Tibial artery (tissue), 4 donors: ENCODE measurements around the gene ERGIC1.

Experiments used
- DNase-seq, 2 donors: peaks; one replicate each; pipeline ENCODE4 v3.0.0-alpha.2; 2019
- H3K27ac ChIP-seq, 2 donors: fragments of 200-600 bp; sonication (generic) in 1 of 2; 1 replicate in 1 of 2; 2 replicates in 1 of 2; pipeline ENCODE4 v1.5.1; 2018 to 2019; ENCODE audit warnings: mild to moderate bottlenecking in 1 of 2
- H3K27me3 ChIP-seq, 2 donors: fragments of 200-600 bp; sonication (generic) in 1 of 2; one replicate each; pipeline versions ENCODE4 v1.5.1 to v1.6.0; 2016 to 2019
- H3K36me3 ChIP-seq, 3 donors: fragments of 200-600 bp; sonication (generic) in 2 of 3; one replicate each; pipeline ENCODE4 v1.5.1; 2016 to 2019; ENCODE audit warnings: mild to moderate bottlenecking in 2 of 3
- H3K4me1 ChIP-seq, 4 donors: fragments of 200-600 bp; sonication (generic) in 2 of 4; 1 replicate in 3 of 4; 2 replicates in 1 of 4; pipeline ENCODE4 v1.5.1; 2016 to 2019
- H3K4me3 ChIP-seq, 2 donors: fragments of 200-600 bp; sonication (generic) in 1 of 2; 1 replicate in 1 of 2; 2 replicates in 1 of 2; pipeline ENCODE4 v1.5.1; 2018 to 2019; ENCODE audit warnings: mild to moderate bottlenecking in 2 of 2
- H3K9me3 ChIP-seq, 3 donors: fragments of 200-600 bp; sonication (generic) in 1 of 3; one replicate each; pipeline ENCODE4 v1.5.1; 2016 to 2019
- intact Hi-C: fragments of 100-400 bp; cut with DNase I; formaldehyde crosslinking; loops from one replicate; pipeline ENCODE4 v1.15.0; 2023; ENCODE audit warnings: low total_unique reads
- TF ChIP-seq, protein P1 (sequence below), 2 experiments: fragments of 200-600 bp in 1 of 2; fragments of 450-650 bp in 1 of 2; IDR thresholded peaks; one replicate each; pipeline ENCODE4 v1.5.1; 2017 to 2019; ENCODE audit warnings: antibody characterized with exemption in 2 of 2, mild to moderate bottlenecking in 1 of 2, moderate library complexity in 1 of 2

ERGIC1 gene

DNA sequence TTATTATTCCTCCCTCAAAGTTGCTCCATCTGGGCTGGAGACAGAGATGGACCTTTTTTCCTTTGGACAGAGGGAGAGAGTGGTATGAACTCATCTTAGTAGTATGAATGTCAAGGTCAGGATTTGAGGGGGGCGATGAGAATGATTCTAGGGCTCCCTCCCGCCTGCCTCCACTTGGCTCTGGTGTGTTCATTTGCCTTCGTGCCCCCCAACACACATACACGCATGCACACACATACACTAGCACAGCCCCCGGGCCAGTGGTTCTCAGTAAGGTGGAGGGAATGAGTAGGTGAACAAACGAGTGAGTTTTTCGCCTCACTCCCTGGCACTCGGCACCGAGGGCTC is 44.5 kb downstream of the ERGIC1 start:
- H3K4me3 ChIP-seq: peak overlapping the region; percentile 27 to 41
- H3K4me1 ChIP-seq: peaks cover 5 to 86% (median 44%) of the 10 kb centered on the region in 4 donors

DNA sequence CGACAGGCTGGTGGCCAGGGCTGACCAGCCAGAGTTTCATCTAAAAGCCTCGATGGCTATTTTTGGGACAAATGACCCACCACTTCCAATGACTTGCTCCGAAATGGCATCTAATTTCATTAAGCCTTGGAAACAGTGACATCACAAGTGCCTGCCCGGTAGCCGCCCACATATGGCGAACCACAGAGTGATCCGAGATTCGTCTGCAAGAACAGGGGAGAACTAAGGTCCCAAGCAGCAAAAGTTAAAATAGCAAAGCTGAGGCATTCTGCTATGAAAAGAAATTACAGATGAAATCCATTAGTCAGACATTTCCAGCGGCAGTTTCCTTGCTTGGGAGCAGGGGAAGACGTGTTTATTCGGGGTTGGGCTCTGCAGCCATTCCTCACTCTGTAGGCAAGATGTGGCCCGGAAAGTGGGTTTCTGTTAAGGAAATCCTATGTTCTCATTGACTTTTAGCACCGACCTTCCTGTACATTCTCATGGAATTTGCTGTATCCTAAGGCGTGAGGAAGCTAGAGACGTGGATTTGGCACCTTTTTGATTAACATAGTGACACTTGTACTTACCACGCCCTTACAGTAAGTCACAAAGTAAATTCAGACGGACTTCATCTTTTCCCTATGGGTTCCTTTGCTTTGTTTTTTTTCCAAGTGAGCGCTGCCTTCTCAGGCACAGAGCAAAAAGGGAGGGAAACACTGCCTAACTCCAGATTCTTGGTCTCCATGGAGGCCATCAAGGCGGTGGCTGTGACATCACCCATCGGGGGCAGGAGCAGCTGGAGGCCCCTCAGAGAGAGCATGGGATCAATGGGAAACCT is 45.1 kb downstream of the ERGIC1 start:
- H3K4me3 ChIP-seq: peak overlapping the region; percentile 27 to 41
- H3K9me3 ChIP-seq: peaks cover 0 to 4% (median 0%) of the 10 kb centered on the region in 3 donors
- TF ChIP-seq, protein P1, sequence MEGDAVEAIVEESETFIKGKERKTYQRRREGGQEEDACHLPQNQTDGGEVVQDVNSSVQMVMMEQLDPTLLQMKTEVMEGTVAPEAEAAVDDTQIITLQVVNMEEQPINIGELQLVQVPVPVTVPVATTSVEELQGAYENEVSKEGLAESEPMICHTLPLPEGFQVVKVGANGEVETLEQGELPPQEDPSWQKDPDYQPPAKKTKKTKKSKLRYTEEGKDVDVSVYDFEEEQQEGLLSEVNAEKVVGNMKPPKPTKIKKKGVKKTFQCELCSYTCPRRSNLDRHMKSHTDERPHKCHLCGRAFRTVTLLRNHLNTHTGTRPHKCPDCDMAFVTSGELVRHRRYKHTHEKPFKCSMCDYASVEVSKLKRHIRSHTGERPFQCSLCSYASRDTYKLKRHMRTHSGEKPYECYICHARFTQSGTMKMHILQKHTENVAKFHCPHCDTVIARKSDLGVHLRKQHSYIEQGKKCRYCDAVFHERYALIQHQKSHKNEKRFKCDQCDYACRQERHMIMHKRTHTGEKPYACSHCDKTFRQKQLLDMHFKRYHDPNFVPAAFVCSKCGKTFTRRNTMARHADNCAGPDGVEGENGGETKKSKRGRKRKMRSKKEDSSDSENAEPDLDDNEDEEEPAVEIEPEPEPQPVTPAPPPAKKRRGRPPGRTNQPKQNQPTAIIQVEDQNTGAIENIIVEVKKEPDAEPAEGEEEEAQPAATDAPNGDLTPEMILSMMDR (IDR thresholded peaks at IDR 0.05): no peak
- peak; percentile 62 to 87 for DNase-seq
- H3K27ac ChIP-seq: peak overlapping the region; percentile 91 to 96
- intact Hi-C loops: no loop called here
- H3K27me3 ChIP-seq: no peaks in the 10 kb centered on the region
- peaks cover 0 to 7% (median 5%) of the 10 kb centered on the region in 3 donors for H3K36me3 ChIP-seq
- H3K4me1 ChIP-seq: peaks cover 5 to 82% (median 39%) of the 10 kb centered on the region in 4 donors

More for the DNA sequence above, 44.5 kb downstream of the ERGIC1 start:
- Histone ChIP-seq H3K27me3 (no peaks in the 10 kb centered on the region), H3K9me3 (peaks cover 0 to 2% (median 0%) of the 10 kb centered on the region in 3 donors), H3K36me3 (peaks cover 0 to 5% (median 3%) of the 10 kb centered on the region in 3 donors), H3K27ac (peak overlapping the region; percentile 91 to 96)
- DNase-seq: no peak
- TF ChIP-seq, protein P1 (IDR thresholded peaks at IDR 0.05): no peak
- intact Hi-C loops: no loop called here

DNA sequence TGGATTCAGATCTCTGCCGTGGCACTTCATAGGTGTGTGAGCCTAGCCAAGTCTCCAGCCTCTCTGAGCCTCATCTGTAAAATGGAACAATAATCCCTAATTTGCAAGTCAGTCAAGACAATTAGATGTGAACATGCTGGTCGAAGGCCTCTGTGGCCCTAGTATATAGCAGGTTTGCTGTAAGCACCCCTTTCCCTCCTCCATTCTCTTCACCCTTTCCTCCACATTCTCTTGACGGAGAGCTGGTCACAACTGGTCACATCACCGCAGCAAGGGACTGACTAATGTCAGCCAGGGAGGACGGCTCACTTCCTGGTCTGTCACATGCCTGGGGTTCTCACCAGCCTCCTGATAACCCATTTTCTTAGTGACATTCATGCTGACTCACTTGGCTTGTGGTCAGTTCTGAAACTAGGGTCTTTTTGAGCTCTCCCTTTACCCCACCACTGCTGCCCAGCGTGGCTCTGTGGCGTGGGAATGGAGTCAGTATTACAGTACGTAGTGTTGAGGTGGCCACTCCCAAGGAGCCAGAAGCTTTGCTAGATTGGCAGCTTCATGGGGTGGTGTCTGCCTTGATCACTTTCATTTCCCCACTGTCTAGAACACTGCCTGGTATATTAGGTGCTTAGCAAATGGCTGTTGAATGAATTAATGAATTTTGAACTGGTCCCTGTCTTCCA is 47.8 kb downstream of the ERGIC1 start:
- peak in 1 of 2 donors; percentile 34 for DNase-seq
- Histone ChIP-seq H3K9me3 (peaks cover 0 to 4% (median 0%) of the 10 kb centered on the region in 3 donors), H3K36me3 (peaks cover 0 to 7% (median 5%) of the 10 kb centered on the region in 3 donors), H3K4me1 (peaks cover 5 to 82% (median 36%) of the 10 kb centered on the region in 4 donors), H3K27ac (peak overlapping the region; percentile 91 to 96), H3K27me3 (no peaks in the 10 kb centered on the region), H3K4me3 (no peak overlapping the region)
- intact Hi-C loops: no loop called here
- TF ChIP-seq, protein P1 (IDR thresholded peaks at IDR 0.05): no peak

DNA sequence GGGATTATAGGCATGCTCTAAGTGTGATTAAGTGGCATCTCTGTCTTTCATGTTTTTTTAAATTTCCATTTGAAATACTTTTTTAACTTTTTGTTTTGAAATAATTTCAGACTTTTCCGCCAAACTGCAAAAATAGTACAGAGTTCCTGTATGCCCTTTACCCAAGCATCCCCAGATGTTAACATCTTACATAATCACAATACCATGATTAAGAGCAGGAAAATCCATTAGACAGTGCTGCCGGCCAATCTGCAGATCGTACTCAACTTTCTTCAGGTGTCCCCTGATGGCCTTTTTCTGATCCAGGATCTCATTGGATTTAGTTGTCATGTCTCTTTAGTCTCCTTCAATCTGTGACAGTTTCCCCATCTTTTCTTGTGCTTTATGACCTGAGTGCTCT is 49.0 kb downstream of the ERGIC1 start:
- Histone ChIP-seq H3K9me3 (peaks cover 0 to 4% (median 0%) of the 10 kb centered on the region in 3 donors), H3K27ac (peak overlapping the region; percentile 91 to 96), H3K4me1 (peaks cover 5 to 87% (median 37%) of the 10 kb centered on the region in 4 donors), H3K4me3 (no peak overlapping the region), H3K36me3 (peaks cover 0 to 7% (median 5%) of the 10 kb centered on the region in 3 donors), H3K27me3 (no peaks in the 10 kb centered on the region)
- DNase-seq: no peak
- intact Hi-C loops: no loop called here
- TF ChIP-seq, protein P1 (IDR thresholded peaks at IDR 0.05): no peak

GRCh38 chr5:172885597-172886340 is 51.7 kb downstream of the ERGIC1 start:
- H3K36me3 ChIP-seq: peaks cover 6 to 23% (median 16%) of the 10 kb centered on the region in 3 donors
- intact Hi-C loops: no loop called here
- peak overlapping the region; percentile 58 to 96 for H3K27ac ChIP-seq
- TF ChIP-seq, protein P1 (IDR thresholded peaks at IDR 0.05): no peak
- peaks cover 0 to 4% (median 0%) of the 10 kb centered on the region in 3 donors for H3K9me3 ChIP-seq
- no peak for DNase-seq
- no peaks in the 10 kb centered on the region for H3K27me3 ChIP-seq
- H3K4me1 ChIP-seq: peaks cover 0 to 87% (median 25%) of the 10 kb centered on the region in 4 donors
- no peak overlapping the region for H3K4me3 ChIP-seq
